Upper lobe of left lung (tissue), 6 donors: ENCODE measurements around the gene LMO7. TPM values are rescaled to one million over a fixed set of nuclear protein-coding genes. Genes with fewer than 3 reads are reported as not detected.

Experiments used
- ATAC-seq, 2 donors: fragments of 200-7000 bp; cut with Tn5 transposase; one replicate each; pipeline ENCODE4 v1.9.1; 2022; ENCODE audit warnings: mild to moderate bottlenecking in 2 of 2, moderate library complexity in 2 of 2; ENCODE audit not compliant: low FRiP score in 2 of 2
- DNase-seq, 2 donors: peaks; one replicate each; pipeline ENCODE4 v3.0.0-alpha.2; 2019 to 2020
- H3K27ac ChIP-seq, 4 donors: fragments of 200-600 bp; sonication (generic); one replicate each; pipeline ENCODE4 v1.5.1; 2016 to 2019
- H3K27me3 ChIP-seq, 4 donors: fragments of 200-600 bp; sonication (generic); one replicate each; pipeline ENCODE4 v1.5.1; 2017 to 2019
- H3K36me3 ChIP-seq, 4 donors: fragments of 200-600 bp; sonication (generic); one replicate each; pipeline ENCODE4 v1.5.1; 2016 to 2019
- H3K4me1 ChIP-seq, 4 donors: fragments of 200-600 bp; sonication (generic); one replicate each; pipeline ENCODE4 v1.5.1; 2018 to 2019
- H3K4me3 ChIP-seq, 4 donors: fragments of 200-600 bp; sonication (generic); one replicate each; pipeline ENCODE4 v1.5.1; 2017 to 2019; ENCODE audit warnings: mild to moderate bottlenecking in 2 of 4, moderate library complexity in 1 of 4
- H3K9me3 ChIP-seq, 4 donors: fragments of 200-600 bp; sonication (generic); one replicate each; pipeline ENCODE4 v1.5.1; 2018 to 2019
- CTCF ChIP-seq, 6 experiments: fragments of 450-650 bp in 4 of 6; fragments of 200-600 bp in 2 of 6; sonication (generic) in 2 of 6; IDR thresholded peaks; one replicate each; pipeline ENCODE4 v1.5.1; 2016 to 2019; ENCODE audit warnings: antibody characterized with exemption in 6 of 6
- EP300 ChIP-seq, 4 donors: sonication (generic); formaldehyde crosslinking; IDR thresholded peaks; one replicate each; pipeline ENCODE4 v1.5.1; 2017; ENCODE audit warnings: antibody characterized with exemption in 4 of 4, control low read depth in 2 of 4
- POLR2A ChIP-seq, 4 donors: fragments of 450-650 bp; IDR thresholded peaks; one replicate each; pipeline ENCODE4 v1.5.1; 2016 to 2017; ENCODE audit warnings: antibody characterized with exemption in 4 of 4, mild to moderate bottlenecking in 2 of 4
- POLR2AphosphoS5 ChIP-seq, 2 donors: sonication (generic); formaldehyde crosslinking; IDR thresholded peaks; one replicate each; pipeline ENCODE4 v1.5.1; 2017; ENCODE audit warnings: antibody characterized with exemption in 2 of 2
- whole genome bisulfite sequencing, 2 donors: methylation state at CpG; one replicate each; pipeline ENCODE4 v1.1.5; 2017 to 2018; 5-methylcytosine and 5-hydroxymethylcytosine counted together
- total RNA-seq, 6 donors: library from RNA; depleted of rRNA in 4 of 6; stranded (reverse); fragments of >200 nt in 4 of 6; gene quantifications; one replicate each; pipeline versions ENCODE4 v1.1.0 to v1.2.1, GENCODE V29; 2016 to 2021
- donor health status: DM: no; HTN: no; CAD: no; lungs with moderate emphysema.
- donor health status: DM: no; HTN: yes; CAD: no; lungs with severe emphysema.

The LMO7 gene
- total RNA-seq, 6 donors from 2014 or later = 327 to 1,155 (median 811) TPM

GRCh38 chr13:75603038-75603437, 33.1 kb upstream of the LMO7 start:
- Histone ChIP-seq H3K4me1 (no peaks in the 10 kb centered on the region), H3K36me3 (peaks cover 0 to 10% (median 1%) of the 10 kb centered on the region in 4 donors), H3K9me3 (no peaks in the 10 kb centered on the region), H3K27ac (no peak overlapping the region), H3K4me3 (no peak overlapping the region), H3K27me3 (no peaks in the 10 kb centered on the region)
- TF ChIP-seq POLR2AphosphoS5 (IDR thresholded peaks at IDR 0.05) (no peak), POLR2A (IDR thresholded peaks at IDR 0.05) (no peak), EP300 (IDR thresholded peaks at IDR 0.05) (no peak), CTCF (IDR thresholded peaks at IDR 0.05) (no peak)
- 96 to 100% methylated on average over 2 of the region's 2 CpGs for WGBS, 2 donors
- no peak for DNase-seq
- ATAC-seq = no peak

- no peak for DNase-seq
- Histone ChIP-seq H3K36me3 (peaks cover 0 to 10% (median 0%) of the 10 kb centered on the region in 4 donors), H3K4me3 (no peak overlapping the region), H3K27me3 (no peaks in the 10 kb centered on the region), H3K4me1 (no peaks in the 10 kb centered on the region), H3K27ac (no peak overlapping the region), H3K9me3 (no peaks in the 10 kb centered on the region)
- no peak for TF ChIP-seq POLR2AphosphoS5 (IDR thresholded peaks at IDR 0.05)
- TF ChIP-seq EP300 (IDR thresholded peaks at IDR 0.05) = no peak
- TF ChIP-seq CTCF (IDR thresholded peaks at IDR 0.05) = no peak
- no peak for TF ChIP-seq POLR2A (IDR thresholded peaks at IDR 0.05)
- WGBS, 2 donors = 89 to 93% methylated on average over 2 of the region's 2 CpGs
- ATAC-seq = no peak
Observed at GRCh38 chr13:75607447-75607846, 28.7 kb upstream of the LMO7 start.

GRCh38 chr13:75610466-75610865, 25.7 kb upstream of the LMO7 start:
- no peaks in the 10 kb centered on the region for H3K27me3 ChIP-seq
- ATAC-seq (no peak), DNase-seq (no peak)

GRCh38 chr13:75612354-75612753, 23.8 kb upstream of the LMO7 start:
- no peaks in the 10 kb centered on the region for H3K4me1 ChIP-seq
- DNase-seq (no peak), ATAC-seq (no peak)
- no peaks in the 10 kb centered on the region for H3K9me3 ChIP-seq
- 84 to 86% methylated on average over 2 of the region's 2 CpGs for WGBS, 2 donors
- H3K27ac ChIP-seq = no peak overlapping the region
- TF ChIP-seq POLR2AphosphoS5 (IDR thresholded peaks at IDR 0.05) = no peak
- TF ChIP-seq EP300 (IDR thresholded peaks at IDR 0.05) = no peak
- TF ChIP-seq POLR2A (IDR thresholded peaks at IDR 0.05) = no peak
- TF ChIP-seq CTCF (IDR thresholded peaks at IDR 0.05) = no peak
- no peak overlapping the region for H3K4me3 ChIP-seq
- H3K27me3 ChIP-seq = no peaks in the 10 kb centered on the region
- H3K36me3 ChIP-seq = peaks cover 0 to 2% (median 0%) of the 10 kb centered on the region in 4 donors

More at GRCh38 chr13:75610466-75610865, 25.7 kb upstream of the LMO7 start:
- H3K4me1 ChIP-seq = no peaks in the 10 kb centered on the region
- no peaks in the 10 kb centered on the region for H3K9me3 ChIP-seq
- H3K4me3 ChIP-seq = no peak overlapping the region
- no peak for TF ChIP-seq CTCF (IDR thresholded peaks at IDR 0.05)
- TF ChIP-seq EP300 (IDR thresholded peaks at IDR 0.05) = no peak
- no peak for TF ChIP-seq POLR2A (IDR thresholded peaks at IDR 0.05)
- H3K36me3 ChIP-seq = peaks cover 0 to 6% (median 0%) of the 10 kb centered on the region in 4 donors
- no peak overlapping the region for H3K27ac ChIP-seq

GRCh38 chr13:75617230-75617629, 18.9 kb upstream of the LMO7 start:
- DNase-seq = no peak
- H3K27me3 ChIP-seq = no peaks in the 10 kb centered on the region
- no peak overlapping the region for H3K4me3 ChIP-seq
- H3K4me1 ChIP-seq = no peaks in the 10 kb centered on the region
- H3K27ac ChIP-seq = no peak overlapping the region
- 14% methylated on average over 1 of the region's 1 CpG; no CpG with 5 or more reads in 1 of the 2 donors for WGBS, 2 donors
- no peak for TF ChIP-seq CTCF (IDR thresholded peaks at IDR 0.05)
- H3K9me3 ChIP-seq = no peaks in the 10 kb centered on the region
- H3K36me3 ChIP-seq = peaks cover 0 to 2% (median 0%) of the 10 kb centered on the region in 4 donors
- ATAC-seq = no peak
